Mucosa of stomach (tissue), 1 donor: ENCODE data around the gene DENND1A.

ENCODE experiments used
- H3K27me3 ChIP-seq: one replicate; pipeline ENCODE4 v1.7.0; 2013; ENCODE audit warnings: mild to moderate bottlenecking, low read length; ENCODE audit not compliant: control insufficient read depth, insufficient read depth
- H3K36me3 ChIP-seq: one replicate; pipeline ENCODE4 v1.7.0; 2013; ENCODE audit warnings: low read length; ENCODE audit not compliant: control insufficient read depth, insufficient read depth
- H3K4me1 ChIP-seq: one replicate; pipeline ENCODE4 v1.7.0; 2013; ENCODE audit warnings: mild to moderate bottlenecking, low read length; ENCODE audit not compliant: control insufficient read depth, insufficient read depth
- H3K4me3 ChIP-seq: one replicate; pipeline ENCODE4 v1.7.0; 2013; ENCODE audit warnings: low read length
- H3K9ac ChIP-seq: one replicate; pipeline ENCODE4 v1.7.0; 2013; ENCODE audit warnings: mild to moderate bottlenecking, low read length, moderate library complexity
- H3K9me3 ChIP-seq: one replicate; pipeline ENCODE4 v1.7.0; 2013; ENCODE audit warnings: mild to moderate bottlenecking, low read length, moderate library complexity; ENCODE audit not compliant: control insufficient read depth
- donor health status: Pancreatic carcinoma.

Gene DENND1A

DNA sequence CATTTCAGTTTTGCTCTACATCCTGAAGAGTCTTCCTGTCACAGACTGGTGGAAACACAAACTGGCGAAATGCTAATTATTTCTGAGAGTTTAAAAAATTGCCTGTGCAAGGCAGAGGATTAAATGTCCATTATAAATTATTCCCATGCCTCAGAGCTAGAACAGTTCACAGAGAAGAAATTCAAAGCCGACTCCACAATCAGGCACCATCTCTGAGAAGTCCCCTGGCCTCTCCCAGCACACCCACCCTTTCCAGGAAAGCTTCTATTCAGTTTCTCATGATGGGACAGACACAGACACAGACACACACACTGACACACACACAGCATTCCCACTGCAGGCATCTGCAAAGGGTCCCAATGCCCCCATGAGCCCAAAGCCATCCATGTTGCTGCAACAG is 253.1 kb downstream of the DENND1A start:
- Histone ChIP-seq H3K27me3 (peaks cover 81% of the 10 kb centered on the region), H3K4me3 (no peak overlapping the region), H3K36me3 (no peaks in the 10 kb centered on the region), H3K4me1 (peaks cover 5% of the 10 kb centered on the region), H3K9ac (no peak overlapping the region), H3K9me3 (no peaks in the 10 kb centered on the region)

DNA sequence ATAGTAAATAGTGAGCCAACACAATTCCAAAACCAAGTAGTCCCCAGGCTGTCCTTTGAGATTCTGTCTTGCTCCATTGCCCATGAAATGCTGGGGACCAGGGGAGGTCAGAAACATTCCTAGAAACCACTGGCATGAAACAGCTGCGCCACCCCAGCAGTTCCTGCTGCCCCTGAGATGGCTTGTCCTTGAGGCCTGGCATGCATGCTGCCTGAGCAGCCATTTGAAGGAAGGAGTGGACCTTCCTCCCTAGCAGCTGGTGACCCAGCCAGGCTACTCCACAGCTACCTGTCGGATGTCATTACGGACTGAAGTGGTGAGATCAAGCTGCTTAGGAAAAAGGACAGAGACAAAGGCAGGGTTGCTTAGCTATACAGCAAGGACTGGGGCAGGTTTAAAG is 260.6 kb downstream of the DENND1A start:
- no peak overlapping the region for H3K9ac ChIP-seq

DNA sequence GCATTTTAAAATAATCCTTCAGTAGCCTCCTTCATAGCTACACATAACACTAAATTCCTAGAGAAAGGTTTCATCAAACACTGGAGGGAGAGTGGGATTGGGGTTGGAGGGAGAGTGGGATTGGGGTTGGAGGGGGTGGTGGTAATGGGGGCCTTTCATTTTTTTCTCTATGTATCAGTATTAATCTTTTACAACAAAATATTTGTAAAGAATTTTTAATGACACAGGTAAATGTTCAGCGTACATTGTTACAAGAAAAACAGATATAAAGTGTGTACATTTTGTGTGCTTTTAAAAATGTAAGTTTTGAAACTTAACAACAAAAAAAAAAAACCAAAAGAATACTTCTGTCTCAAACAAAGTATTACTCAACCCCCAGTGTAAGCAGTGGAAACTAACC is 266.4 kb downstream of the DENND1A start:
- Histone ChIP-seq H3K36me3 (no peaks in the 10 kb centered on the region), H3K9me3 (peaks cover 13% of the 10 kb centered on the region), H3K4me1 (no peaks in the 10 kb centered on the region)

More for the DNA sequence above, 260.6 kb downstream of the DENND1A start:
- Histone ChIP-seq H3K36me3 (no peaks in the 10 kb centered on the region), H3K4me1 (no peaks in the 10 kb centered on the region), H3K4me3 (no peak overlapping the region), H3K9me3 (peaks cover 6% of the 10 kb centered on the region), H3K27me3 (peaks cover 46% of the 10 kb centered on the region)

DNA sequence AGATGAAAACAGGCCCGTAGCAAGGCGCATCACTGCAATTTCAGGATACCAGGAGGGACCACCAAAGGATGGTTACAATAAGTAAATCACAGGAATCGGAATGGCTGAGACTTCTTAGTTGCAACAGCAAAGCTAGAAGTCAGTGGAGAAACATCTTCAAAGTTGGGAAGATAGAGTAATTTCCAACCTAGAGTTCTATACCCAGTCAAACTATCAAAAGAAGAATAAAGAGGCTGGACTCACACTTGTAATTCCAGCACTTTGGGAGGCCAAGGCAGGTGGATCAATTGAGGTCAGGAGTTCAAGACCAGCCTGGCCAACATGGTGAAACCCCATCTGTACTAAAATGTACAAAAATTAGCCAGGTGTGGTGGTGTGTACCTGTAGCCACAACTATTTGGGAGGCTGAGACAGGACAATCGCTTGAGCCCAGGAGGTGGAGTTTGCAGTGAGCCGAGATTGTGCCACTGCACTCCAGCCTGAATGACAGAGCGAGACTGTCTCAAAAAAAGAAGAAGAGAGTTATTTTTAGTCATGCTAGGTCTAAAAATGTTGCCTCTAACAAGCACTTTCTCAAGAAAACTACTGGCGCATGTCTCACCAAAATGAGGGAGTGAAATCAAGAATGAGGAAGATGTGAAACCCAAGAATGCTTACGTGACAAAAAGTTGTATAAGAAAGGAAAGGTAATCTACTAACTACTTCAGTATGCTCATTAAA is 267.7 kb downstream of the DENND1A start:
- no peaks in the 10 kb centered on the region for H3K4me1 ChIP-seq
- H3K36me3 ChIP-seq = no peaks in the 10 kb centered on the region
- no peak overlapping the region for H3K4me3 ChIP-seq
- no peak overlapping the region for H3K9ac ChIP-seq
- peaks cover 13% of the 10 kb centered on the region for H3K9me3 ChIP-seq
- no peaks in the 10 kb centered on the region for H3K27me3 ChIP-seq

More for the DNA sequence above, 266.4 kb downstream of the DENND1A start:
- Histone ChIP-seq H3K4me3 (no peak overlapping the region), H3K9ac (no peak overlapping the region), H3K27me3 (no peaks in the 10 kb centered on the region)

DNA sequence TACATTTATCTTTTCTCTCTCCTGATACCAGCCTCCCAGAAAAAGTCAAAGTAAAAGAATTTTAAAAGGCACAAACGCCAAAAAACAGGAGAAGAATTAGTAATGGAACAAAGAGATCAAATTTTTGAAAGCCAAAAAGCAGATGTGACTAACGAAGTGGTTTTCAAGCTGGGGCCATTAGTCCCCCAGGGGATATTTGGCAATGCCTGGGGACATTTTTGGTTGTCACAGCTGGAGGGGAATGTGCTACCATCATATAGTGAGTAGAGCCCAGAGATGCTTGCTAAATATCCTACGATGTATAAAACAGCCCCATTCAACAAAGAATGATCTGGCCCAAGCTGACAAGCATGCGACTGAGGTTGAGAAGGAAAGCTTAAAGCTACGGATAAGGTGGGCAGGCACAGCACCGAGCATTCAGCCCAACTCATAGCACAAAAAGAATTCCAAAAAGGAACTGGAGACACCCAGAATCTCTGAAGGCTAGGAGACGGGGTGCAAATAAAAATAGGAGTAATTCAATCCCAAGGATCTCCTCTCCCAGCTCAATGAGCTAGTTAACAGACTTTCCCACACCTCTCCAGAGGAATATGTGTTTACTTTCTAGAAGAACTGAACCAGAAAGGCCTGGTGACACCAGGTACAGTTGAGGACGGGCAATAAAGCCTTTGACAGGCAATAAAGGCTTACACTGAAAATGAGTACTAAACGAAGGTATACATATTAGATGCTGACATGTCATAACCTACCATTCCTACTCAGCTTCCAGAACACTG is 269.0 kb downstream of the DENND1A start:
- Histone ChIP-seq H3K4me3 (no peak overlapping the region), H3K9ac (no peak overlapping the region), H3K36me3 (no peaks in the 10 kb centered on the region), H3K4me1 (no peaks in the 10 kb centered on the region), H3K27me3 (peaks cover 4% of the 10 kb centered on the region), H3K9me3 (peaks cover 10% of the 10 kb centered on the region)

DNA sequence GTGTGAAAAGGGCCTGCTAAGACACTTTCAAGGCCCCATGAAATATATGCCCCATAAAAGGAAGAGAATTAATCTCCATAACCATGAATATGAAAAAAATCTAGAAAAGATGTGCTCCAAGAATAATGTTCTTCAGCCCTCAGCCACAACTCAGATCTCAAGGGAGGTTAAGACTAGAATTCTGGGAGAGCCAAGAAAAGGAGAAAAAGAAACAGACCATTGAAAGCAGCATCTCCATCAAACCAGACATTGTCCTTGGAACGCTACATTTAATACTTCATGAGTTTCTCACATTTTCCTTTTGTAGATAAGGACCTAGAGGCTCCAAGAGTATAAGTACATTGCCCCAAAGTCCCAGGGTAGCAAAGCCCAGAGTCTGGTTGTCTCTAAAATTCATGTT is 270.6 kb downstream of the DENND1A start:
- Histone ChIP-seq H3K36me3 (no peaks in the 10 kb centered on the region), H3K9ac (no peak overlapping the region), H3K4me3 (no peak overlapping the region), H3K27me3 (peaks cover 4% of the 10 kb centered on the region), H3K4me1 (no peaks in the 10 kb centered on the region), H3K9me3 (peaks cover 7% of the 10 kb centered on the region)

- H3K4me1 ChIP-seq = no peaks in the 10 kb centered on the region
- no peaks in the 10 kb centered on the region for H3K36me3 ChIP-seq
- H3K4me3 ChIP-seq = no peak overlapping the region
- H3K27me3 ChIP-seq = peaks cover 4% of the 10 kb centered on the region
- no peak overlapping the region for H3K9ac ChIP-seq
- H3K9me3 ChIP-seq = peaks cover 7% of the 10 kb centered on the region
Measured at GRCh38 chr9:123658792-123659191, 271.1 kb downstream of the DENND1A start.

DNA sequence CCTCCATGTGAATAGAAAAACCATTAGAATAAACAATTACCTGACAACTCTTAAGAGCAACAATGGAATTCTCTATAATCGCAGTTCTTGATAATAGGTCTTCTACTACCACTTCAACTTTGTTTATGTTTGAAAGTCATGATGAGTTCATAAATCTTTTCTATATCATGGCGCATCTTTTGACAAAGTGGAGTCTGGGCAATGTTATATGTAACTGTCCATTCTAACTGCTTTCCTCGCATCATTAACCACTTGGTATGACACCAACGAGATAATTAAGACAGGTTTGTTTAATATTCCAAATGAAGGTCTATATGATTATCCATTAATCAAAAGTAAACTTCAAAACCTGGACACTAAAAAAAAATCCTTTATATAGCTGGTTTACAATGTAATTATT is 272.0 kb downstream of the DENND1A start:
- H3K9ac ChIP-seq = no peak overlapping the region
- no peaks in the 10 kb centered on the region for H3K36me3 ChIP-seq
- H3K4me1 ChIP-seq = no peaks in the 10 kb centered on the region
- H3K9me3 ChIP-seq = peaks cover 7% of the 10 kb centered on the region
- H3K4me3 ChIP-seq = no peak overlapping the region
- peaks cover 4% of the 10 kb centered on the region for H3K27me3 ChIP-seq

GRCh38 chr9:123657099-123657498 is 272.8 kb downstream of the DENND1A start:
- Histone ChIP-seq H3K9ac (no peak overlapping the region), H3K4me3 (no peak overlapping the region), H3K36me3 (no peaks in the 10 kb centered on the region), H3K4me1 (no peaks in the 10 kb centered on the region), H3K27me3 (peaks cover 4% of the 10 kb centered on the region), H3K9me3 (peaks cover 4% of the 10 kb centered on the region)

- no peaks in the 10 kb centered on the region for H3K36me3 ChIP-seq
Measured at GRCh38 chr9:123656565-123656964, 273.4 kb downstream of the DENND1A start.

GRCh38 chr9:123655681-123656423 is 274.1 kb downstream of the DENND1A start:
- Histone ChIP-seq H3K4me3 (no peak overlapping the region), H3K9me3 (no peaks in the 10 kb centered on the region), H3K9ac (no peak overlapping the region), H3K4me1 (no peaks in the 10 kb centered on the region), H3K27me3 (peaks cover 4% of the 10 kb centered on the region), H3K36me3 (no peaks in the 10 kb centered on the region)

More at GRCh38 chr9:123656565-123656964, 273.4 kb downstream of the DENND1A start:
- no peak overlapping the region for H3K9ac ChIP-seq
- no peaks in the 10 kb centered on the region for H3K4me1 ChIP-seq
- no peaks in the 10 kb centered on the region for H3K9me3 ChIP-seq
- no peak overlapping the region for H3K4me3 ChIP-seq
- peaks cover 4% of the 10 kb centered on the region for H3K27me3 ChIP-seq
